Dermis microvascular lymphatic vessel endothelial cell (primary cell): ENCODE results near the gene OR10J5. TPM values are rescaled to one million over a fixed set of nuclear protein-coding genes. Genes with fewer than 3 reads are reported as not detected.
"Not testable (repeated sequence)": the region's sequence is repeated elsewhere in the genome, so short reads cannot be mapped to it uniquely, and the experiment has no call there.

Experiments used
- DNase-seq, 2 donors: peaks; one replicate each; pipeline versions ENCODE4 v3.0.0 to v3.0.0-alpha.2; 2010; ENCODE audit warnings: low read depth in 2 of 2
- total RNA-seq: library from RNA; depleted of rRNA; stranded (reverse); fragments of >200 nt; gene quantifications from 2 replicates; pipeline ENCODE4 v1.2.1, GENCODE V29; 2014

Gene OR10J5, protein sequence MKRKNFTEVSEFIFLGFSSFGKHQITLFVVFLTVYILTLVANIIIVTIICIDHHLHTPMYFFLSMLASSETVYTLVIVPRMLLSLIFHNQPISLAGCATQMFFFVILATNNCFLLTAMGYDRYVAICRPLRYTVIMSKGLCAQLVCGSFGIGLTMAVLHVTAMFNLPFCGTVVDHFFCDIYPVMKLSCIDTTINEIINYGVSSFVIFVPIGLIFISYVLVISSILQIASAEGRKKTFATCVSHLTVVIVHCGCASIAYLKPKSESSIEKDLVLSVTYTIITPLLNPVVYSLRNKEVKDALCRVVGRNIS
- not detected in 2 replicates for total RNA-seq

DNA sequence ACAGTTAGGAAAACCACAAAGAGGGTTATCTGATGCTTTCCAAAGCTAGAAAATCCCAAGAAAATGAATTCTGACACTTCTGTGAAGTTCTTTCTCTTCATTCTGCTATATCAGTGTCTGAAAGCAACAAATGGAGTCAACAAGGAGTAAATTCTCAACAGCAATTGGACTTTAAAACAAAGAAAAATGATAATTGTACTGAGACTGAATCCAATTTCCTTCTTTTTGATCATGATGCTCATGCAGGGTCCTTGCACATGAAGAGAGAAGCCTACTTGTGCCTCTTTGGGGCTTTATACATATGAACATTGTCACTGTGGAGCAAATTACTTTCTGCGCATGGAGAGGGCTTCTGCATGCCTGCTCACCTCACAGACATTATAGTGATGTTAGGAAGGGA, at the start of gene OR10J5:
Gene OR10J5, minus strand, starts transcription at position 101 of the 400 bp plus-strand sequence. Its CDS starts 0 bp downstream, at position 101.
- no peak for DNase-seq

DNA sequence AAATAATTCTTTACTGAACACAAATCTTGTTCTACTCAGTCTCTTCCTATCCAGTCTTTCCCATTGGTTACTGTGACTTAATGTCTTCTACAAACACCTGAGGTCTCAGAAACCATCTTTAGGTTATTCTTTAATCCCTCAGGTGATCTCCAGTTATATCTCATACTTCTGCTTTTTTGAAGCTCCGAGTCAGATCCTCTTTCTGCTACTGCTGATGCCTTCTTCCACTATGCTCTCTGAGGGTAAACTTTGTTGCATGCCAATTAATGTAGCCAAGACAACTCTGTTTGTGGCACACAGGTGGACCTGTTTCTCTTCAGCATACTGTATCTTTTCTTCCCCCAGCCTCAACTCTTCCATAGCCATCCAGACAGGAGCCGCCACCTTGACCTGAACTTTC, 48.7 kb upstream of the OR10J5 start:
- DNase-seq, result no peak

DNA sequence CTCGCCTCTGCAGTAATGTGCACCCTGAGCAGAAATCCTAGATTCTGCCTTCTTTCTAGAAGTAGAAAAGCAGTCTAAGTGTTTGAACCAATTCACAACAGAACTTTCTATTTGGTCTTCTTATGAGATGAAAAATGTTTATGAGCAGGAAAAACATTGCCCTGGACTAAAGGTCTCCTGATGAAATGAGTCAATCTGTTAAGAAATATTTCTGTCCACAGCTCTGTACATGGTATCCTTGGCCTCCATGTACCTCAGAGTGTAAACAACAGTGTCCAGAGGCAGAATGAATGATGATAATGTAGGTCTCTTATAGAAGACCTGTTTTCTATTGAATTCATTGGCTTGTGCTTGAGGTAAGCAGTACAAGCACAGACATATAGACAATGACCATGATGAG, 45.6 kb upstream of the OR10J5 start:
- no peak for DNase-seq

DNA sequence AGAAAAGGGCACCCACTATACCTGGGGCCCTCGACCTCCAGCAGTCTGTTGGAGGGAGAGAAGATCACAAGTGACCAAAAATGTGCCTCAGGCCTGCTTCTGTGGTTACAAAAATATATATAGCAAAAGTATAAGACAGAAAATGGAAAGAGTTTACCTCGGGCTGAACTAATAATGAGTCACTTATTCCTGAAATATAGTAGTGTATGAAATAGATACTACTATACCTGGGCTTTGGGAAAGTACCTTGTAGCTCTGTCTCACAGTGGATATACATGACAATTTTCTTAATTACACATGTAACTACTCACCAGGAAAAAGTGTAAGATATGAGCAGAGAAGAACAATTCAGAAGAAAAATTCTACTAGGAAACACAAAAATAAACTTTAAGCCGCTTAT, 44.5 kb upstream of the OR10J5 start:
- DNase-seq, result no peak

DNA sequence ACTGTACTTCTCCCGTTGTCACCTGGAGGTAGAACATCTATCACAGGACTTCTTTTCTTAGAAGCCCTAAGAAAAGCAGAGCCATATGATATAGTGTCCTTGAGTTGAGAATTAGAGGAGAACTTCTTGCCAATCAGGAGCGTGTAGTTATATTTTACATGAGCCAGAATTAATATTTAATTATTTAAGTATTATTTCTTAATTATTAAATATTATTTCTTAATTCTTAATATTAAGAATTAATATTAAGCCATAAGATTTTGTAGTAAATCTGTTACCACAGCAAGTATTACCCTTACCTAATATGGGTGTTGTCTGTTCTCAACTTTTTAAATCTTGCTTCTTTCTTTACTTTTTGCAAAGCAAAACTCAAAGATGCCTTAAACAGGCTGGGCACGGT, 41.6 kb upstream of the OR10J5 start:
- DNase-seq, result no peak

DNA sequence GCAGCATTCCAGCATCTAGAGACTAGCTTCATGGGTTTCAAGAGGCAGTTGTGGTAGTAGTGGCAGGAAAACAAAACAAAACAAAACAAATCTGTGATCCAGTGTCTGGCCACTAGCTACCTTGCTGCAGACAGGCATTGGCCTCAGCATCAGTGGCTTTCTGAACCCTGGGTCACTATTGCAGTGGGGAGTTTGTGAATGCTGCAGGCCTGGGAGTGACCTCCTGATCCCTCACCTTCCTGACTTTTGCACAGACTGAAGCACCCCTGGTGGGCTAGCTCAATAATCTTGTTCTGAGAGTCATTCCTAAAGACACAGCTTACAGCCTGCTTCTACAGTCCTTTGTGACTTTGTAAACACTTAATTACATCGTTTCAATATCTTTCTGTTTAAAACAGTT, 26.9 kb upstream of the OR10J5 start:
- no peak for DNase-seq

DNA sequence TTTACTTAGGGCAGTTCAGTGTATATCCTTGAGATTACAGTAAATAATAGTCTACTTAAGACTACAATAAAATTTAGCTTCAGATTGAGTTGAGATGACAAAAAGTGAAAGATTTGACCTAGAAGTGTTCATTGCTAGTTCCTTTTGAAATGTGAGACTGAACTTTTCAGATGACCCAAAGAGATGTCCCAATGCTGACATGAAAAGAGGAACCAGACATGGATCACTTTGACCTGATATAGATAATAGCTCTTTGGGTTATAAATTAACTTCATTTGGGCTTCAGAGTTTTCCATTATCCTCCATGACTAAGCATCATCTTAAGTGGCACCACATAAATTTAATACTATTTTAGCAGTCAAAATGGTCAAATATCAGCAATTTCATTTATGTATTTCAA, 25.7 kb upstream of the OR10J5 start:
- DNase-seq, result no peak

DNA sequence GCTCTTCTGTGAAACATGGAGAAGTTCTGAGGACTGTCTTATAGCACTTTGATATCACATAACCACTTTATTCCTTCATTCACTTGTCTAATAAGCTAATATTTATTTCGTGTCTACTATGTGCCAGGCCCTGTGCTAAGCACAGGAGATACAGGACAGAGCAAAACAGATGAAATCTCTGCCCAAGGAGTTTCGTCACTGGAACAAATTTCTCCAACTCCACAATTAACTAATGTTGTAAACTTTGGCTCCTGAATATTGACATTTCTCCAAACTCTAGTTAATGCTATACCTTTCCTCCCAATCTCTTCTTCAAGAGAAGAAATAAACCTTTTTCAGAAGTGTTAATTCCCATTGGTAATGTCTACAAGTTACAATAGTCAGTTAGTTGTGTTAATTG, 24.8 kb upstream of the OR10J5 start:
- DNase-seq, result no peak

DNA sequence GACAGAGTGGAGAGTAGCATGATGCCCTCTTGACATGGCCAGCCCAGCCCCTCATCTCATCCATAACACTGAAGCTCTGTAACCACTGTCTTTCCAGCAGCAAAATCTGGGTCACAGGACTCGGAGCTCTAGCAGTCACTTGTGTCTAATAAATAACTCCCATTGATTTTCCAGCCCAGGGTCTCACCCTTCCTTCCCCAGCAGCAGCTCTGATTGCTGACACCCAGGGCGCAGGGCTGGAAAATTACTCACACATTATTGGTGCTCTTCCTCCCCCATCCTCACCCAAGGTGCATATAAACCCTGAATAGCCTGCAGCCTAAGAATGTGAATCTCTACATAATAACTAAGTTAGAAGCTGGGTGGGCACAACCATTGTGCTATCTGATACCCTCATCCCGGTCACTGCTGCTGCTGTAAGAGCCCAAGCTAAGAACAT, 21.1 kb upstream of the OR10J5 start:
- DNase-seq, result no peak

DNA sequence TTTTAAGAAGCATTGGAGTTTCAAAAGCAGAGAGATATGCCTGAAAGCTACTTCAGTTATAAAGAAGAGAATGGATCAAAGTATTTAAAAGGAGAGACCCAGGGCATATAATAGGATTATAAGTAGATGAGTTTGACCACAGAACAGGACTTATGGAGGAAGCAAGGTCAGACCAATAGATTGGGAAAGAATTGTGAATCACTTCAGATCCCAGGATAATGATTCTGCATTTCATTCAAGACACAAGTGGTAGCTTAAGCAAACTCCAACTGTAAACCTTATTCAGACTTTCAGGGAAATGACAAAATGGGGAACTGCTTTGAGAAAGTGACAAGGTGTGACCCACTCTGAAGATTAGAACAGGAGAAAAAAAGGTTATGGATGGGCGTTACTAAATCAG, 18.9 kb upstream of the OR10J5 start:
- no peak for DNase-seq

DNA sequence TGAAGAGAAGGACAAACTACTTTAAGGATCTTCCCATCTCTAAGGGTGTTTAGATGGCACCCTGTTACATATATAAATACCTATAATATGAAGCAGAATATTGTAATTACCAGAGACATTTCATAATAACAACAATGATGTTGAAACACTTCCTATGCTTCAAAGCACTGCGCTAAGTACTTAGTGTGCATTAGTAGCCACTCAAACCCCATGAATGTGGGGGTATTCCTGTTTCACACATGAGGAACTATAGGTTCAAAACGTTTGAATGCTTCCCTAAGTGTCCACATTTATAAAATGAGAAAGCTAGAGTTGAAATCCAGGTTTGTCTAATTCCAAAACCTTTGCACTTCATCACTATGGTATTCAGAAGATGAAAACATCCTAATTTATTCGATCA, 18.5 kb upstream of the OR10J5 start:
- DNase-seq, result no peak

DNA sequence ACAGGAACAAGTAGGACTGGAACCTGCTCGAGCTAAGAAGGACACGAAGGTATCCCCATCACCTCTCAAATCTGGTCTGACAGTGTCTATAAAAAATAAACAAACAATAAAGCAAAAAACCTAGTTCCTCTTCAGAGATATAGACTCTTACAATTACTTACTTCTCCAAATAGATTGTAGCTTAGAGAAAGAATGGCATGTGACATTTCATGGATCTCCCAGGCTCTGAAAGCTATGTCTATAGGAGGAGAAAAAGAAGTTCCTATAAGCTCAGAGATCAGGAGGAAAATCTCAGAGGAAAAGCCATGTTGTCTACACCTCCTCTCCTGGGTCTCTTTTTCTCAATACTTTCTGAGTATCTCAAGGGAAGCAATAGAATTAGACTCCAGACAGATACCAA, 12.3 kb upstream of the OR10J5 start:
- no peak for DNase-seq

DNA sequence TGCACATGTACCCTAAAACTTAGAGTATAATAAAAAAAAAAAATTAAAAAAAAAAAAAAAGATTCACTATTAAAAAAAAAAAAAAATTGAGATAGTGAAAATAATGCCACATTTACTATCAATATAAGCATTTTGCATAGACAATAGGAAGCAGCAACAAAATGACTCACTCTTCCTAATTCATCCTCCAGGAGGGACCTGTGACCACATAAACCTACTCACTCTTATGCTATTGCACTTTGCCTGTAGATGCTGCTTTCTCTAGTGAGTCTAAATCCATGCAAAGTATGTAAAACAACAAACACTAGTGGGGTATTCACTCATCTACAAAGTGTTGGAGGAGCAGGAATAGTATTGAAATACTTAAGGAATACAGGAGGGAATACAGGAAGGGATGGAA, 2.9 kb downstream of the OR10J5 start:
- DNase-seq, result no peak

DNA sequence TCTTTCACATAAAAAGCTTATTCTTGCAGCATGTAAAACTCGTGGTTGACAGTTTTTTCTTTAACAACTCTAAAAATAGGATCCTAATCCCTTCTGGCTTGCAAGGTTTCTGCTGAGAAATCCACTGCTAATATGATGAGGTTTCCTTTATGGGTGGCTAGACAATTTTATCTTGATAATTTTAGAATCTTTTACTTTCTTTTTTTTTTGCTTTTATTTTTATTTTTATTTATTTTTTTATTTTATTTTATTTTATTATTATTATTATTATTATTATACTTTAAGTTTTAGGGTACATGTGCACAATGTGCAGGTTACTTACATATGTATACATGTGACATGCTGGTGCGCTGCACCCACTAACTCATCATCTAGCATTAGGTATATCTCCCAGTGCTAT, 11.0 kb downstream of the OR10J5 start:
- not testable (repeated sequence) for DNase-seq

DNA sequence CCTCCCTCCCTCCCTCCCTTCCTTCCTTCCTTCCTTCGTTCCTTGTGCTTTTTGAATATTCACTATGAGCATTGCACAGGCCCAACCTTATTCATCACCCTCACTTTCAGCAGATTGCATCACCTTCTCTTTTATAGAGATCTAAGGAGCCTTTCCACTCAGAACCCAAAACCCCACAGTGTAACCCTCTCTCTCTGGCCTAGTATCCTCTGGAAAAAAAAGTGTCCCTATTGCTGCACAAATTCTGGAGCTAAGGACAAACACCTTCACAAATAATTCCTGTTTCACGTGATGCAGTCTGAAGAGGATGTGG, 25.6 kb downstream of the OR10J5 start:
- no peak for DNase-seq

DNA sequence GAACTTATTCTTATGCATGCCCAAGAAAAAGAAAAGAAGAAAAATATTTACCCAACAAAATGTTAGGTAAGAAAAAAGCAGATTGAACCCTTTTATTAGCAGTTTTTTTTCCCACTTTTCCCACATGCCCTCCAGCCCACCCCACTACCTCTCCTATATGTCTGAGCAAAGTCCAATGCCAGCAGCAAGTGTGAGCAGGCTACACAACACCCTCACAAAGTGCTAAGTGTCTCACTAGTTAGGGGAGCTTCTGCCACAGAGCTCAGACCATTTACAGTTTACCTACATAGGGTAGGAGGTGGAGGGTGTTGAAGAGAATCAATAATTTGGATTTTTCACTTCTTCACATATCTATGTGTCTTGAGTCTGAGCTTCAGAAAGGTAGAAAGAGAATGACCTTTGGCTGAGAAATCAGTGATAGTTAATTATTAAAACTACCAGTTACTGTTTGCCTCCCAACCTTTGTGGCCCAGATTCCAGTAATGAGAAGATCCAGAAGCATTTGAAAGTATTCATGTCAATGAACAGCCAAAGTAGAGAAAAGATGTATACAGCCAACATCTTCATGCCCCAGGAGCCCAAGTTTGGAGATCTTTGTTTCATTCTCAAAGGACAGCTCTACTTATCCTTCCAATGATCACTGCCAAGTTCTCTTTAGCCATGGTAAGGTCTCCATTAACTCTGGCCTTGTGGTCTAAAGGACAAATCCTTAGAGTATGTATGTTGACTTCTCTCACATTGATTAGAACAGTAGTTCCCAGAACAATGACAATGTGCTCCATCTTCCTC, 26.2 kb downstream of the OR10J5 start:
- no peak for DNase-seq

DNA sequence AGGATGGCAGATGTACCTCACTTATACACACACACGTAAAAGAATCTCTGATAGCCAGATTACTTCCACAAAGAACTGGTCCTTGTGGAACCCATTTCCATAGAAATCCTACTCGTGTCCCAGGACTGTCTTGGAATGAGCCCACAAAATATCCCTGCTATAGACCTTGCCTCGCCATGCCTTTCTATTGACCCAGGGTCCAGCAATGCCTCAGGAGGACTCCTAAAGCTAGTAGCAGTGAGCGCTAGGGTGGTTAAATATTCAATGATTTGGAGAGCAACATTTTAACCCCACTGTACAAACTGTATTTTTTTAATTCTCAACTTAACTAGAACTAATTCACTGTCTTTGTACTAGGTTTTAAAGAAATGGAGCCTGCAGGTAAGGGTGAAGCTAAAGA, 26.9 kb downstream of the OR10J5 start:
- DNase-seq, result no peak

DNA sequence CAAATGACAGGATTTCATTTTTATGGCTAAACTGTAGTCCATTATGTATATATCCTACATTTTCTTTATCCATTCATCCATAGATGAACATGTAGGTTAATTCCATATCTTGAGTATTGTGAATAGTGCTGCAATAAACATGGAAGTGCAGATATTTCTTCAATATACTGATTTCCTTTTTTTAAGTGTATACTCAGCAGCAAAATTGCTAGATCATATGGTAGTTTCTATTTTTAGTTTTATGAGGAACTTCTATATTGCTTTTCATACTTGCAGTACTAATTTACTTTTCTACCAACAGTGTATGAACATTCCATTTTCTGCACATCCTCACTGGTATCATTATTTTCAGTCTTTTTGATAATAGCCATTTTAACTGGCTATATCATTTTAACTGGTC, 30.1 kb downstream of the OR10J5 start:
- DNase-seq, result no peak

DNA sequence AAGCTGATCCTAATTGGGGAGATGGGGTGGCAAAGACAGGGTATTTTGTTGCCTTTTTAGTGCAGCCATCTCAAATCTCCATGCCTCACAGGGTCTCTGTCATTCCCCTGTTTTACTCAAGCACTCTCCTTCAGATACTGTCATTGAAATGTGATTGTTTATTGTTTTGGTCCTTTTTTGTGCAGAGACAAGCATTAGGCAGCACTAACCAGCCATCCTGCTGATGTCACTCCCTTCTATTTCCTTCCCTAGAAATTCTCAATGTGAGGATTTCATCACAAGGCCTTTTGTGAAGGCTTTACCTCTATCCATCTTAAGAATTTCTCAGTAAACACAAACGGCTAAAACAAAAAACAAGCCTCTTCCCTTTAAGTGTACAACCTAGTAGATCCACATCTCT, 34.7 kb downstream of the OR10J5 start:
- no peak for DNase-seq

DNA sequence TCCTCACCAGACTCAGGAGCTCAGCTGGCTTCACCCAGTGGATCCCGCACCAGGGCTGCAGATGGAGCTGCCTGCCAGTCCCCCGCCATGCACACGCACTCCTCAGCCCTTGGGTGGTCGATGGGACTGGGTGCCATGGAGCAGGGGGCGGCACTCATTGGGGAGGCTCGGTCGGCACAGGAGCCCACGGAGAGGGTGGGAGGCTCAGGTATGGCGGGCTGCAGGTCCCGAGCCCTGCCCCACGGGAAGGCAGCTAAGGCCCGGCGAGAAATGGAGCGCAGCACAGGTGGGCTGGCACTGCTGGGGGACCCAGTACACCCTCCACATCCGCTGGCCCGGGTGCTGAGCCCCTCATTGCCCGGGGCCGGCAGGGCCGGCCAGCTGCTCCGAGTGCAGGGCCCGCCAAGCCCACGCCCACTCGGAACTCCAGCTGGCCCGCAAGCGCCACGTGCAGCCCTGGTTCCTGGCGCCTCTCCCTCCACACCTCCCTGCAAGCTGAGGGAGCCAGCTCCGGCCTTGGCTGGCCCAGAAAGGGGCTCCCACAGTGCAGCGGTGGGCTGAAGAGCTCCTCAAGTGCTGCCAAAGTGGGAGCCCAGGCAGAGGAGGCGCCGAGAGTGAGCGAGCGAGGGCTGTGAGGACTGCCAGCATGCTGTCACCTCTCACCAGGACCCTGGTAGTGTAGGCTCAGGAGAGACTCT, 41.1 kb downstream of the OR10J5 start:
- DNase-seq, result not testable (repeated sequence)

DNA sequence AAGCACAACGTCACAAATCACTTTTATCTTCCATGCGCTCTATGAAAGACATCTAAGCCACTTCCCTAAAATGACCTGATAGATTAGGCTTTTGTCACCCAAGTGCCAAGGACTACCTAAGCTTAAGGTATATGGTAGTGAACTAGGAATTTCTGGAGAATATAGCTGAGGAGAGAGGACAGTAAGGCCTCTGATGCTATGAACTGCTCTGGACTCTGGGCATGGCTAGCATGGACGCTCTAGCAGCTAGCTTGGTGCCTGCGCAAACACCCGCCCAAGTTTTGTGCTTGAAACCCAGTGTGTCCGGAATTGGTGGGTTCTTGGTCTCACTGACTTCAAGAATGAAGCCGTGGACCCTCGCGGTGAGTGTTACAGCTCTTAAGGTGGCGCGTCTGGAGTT, 42.5 kb downstream of the OR10J5 start:
- DNase-seq, result no peak

DNA sequence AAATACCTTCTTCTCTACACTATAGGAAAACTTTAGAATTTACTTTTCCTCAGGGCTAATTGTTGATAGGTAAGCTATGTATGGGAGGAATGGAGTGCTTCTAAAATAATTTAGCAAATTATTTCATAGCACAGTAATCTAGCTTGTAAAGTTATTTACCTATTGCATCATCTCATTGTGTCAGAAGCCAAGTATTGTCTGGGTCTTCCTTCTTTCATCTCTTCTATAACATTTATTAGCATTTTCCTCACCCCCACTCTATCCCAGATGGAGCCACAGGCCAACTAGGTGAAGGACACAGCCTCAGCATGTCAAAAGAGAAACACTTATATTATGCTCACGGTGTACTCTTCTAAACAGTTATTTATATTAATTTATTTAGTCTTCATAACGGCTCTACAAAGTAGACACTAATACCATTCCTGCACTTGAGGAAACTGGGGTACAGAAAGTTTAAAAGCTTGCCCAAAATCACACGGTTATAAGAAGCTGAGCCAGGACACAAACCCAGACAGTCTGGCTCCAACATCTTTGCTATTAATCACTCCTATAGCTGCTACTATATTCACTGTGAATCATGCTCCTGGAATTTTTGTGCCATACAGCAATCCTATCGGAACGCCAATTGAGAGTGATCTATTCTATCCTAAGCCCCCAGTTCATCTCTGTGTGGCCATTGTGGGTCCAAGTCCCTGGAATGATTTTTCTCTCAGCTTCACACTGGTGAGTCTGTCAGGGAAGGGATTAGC, 43.1 kb downstream of the OR10J5 start:
- DNase-seq, result peak in 1 of 2 donors; percentile 55
